HCEC 1CT (cell line): Measurements from ENCODE around the gene GGT6.

Source experiments
- DNase-seq: peaks from one replicate; pipeline ENCODE4 v3.0.0-alpha.2; 2017

Gene GGT6

DNA sequence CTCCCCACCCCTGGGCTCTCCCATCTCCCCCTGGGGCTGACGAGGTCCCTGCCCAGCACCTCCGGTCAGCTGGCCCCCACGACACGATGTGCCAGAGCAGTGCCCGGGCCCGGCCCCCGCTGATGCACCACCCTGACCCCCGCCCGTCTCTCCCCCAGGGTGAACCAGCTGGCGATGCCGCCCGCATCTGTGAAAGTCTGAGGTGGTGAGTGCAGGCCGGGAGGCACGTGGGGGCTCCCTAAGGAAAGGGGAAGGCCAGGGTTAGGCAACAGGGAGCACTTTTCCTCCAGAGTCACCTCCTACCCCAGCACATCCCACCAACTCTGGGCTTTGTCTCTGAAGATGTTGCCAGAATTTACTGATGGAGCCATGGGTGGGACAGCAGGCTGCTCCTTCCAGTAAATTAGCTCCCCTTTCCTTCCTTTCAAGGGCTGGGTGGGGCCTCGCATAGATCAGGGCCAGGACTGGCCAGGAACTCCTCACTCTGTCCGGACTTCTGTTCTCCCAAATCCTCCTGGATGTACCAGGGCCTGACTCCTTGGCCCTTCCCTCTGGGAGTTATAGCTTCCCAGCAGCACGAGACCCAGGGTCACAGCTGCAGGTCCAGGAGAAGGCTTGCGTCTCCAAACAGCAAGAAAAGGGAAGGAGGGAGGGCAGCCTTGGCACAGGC lies 23.5 kb downstream of the GGT6 start:
- DNase-seq, result no peak

DNA sequence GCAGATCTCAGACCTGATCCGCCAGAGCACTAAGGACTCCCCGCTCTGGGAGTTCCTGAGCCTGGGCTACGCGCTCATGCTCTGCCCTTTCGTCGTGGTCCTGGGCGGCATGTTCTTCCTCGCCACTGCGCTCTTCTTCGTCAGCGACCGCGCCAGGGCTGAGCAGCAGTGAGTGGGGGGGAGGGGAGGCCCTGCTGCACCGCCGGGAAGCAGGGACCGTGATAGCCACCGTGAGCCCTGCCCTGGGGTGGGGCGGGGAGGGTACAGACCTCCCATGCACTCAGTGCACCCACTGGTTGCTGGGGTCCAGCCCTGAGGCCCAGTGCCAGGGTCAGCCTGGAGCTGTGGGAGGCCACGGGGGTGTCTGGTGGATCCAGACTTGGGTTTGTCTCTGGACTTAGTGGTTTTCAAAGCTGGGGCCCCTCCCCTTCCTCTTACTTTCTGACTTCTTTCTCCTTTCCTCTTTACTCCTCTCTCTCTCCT lies 24.1 kb downstream of the GGT6 start:
- DNase-seq, result no peak

DNA sequence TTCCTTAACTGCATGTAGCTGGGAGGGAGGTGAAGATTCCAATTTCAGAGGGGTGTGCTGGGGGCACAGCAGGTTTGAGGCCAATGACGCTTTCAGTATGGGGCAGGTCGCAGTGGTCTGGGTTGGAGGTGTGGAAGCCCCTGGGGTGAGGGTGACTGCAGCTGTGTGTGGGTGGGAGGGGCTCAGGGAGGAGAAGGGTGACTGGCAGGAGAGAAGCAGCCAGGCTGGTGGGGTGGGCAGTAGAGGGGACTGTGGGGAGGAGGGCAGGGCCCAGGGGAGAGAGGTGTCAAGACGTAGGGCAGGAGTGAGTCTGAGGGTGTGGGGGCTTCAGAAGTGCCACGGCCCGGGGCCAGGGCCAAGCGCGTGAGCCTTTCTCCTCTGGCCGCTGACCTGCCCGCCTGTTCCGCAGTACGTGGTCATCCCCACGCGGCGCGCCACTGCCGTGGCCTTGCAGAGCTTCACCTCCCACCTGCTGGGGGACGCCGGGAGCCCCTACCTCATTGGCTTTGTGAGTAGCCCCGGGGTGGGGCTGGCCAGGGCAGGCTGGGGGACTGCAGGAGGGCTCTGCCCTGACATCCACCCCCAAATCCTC lies 24.6 kb downstream of the GGT6 start:
- no peak for DNase-seq

DNA sequence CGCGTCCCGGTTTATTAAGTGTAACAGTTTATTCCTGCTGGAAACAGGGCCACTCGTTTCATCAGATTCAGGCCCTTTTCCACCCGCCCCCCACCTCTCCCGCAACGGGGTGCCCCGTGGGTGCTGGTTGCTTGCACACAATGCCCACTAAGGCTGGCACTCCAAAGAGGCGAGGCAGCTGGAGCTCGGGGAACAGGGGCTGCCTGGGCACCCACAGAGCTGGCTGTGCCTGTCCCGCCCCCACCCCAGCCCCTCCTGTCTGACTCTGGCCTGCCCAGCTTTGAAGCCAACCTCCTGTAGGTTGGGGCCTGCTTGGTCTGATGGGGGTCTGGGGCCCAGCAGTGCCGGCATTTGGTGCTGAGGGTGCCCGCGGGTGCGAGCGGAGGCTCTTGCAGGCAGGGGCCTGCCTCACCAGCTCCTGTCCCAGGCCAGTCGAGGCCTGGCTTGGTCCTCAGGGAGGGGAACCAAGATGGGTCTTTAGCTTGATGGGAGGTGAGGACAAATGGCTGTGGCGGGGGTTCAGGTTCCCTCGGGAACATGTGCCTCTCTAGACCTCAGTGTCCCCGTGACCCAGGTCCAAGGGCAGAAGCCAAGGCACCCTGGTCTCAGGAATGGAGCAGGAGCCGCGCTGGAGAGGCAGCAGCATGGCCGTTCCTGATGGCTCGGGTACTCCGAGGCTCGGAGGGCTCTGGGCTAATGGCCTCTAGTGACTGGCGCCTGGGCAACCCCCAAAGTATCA lies 25.3 kb downstream of the GGT6 start:
- DNase-seq, result no peak

DNA sequence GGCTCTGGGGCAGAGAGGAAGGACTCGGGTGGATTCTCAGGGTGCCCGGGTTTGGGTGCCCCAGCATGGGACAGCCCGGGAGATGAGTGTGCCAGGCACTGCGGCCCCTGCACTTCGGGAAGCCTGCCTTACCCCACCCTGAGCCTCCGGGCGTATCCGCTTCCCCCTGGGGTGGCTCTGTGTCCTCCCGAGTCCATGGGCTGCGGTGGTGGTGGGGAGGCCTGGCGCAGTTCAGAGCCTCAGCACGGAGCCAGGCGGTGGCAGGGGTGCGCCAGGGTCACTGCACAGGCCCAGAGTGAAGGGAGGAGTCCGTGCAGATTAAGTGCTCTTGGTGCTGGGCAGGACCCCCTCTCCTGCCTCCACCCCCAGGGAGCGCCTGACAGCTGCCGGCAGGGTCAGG lies 25.9 kb downstream of the GGT6 start:
- no peak for DNase-seq

DNA sequence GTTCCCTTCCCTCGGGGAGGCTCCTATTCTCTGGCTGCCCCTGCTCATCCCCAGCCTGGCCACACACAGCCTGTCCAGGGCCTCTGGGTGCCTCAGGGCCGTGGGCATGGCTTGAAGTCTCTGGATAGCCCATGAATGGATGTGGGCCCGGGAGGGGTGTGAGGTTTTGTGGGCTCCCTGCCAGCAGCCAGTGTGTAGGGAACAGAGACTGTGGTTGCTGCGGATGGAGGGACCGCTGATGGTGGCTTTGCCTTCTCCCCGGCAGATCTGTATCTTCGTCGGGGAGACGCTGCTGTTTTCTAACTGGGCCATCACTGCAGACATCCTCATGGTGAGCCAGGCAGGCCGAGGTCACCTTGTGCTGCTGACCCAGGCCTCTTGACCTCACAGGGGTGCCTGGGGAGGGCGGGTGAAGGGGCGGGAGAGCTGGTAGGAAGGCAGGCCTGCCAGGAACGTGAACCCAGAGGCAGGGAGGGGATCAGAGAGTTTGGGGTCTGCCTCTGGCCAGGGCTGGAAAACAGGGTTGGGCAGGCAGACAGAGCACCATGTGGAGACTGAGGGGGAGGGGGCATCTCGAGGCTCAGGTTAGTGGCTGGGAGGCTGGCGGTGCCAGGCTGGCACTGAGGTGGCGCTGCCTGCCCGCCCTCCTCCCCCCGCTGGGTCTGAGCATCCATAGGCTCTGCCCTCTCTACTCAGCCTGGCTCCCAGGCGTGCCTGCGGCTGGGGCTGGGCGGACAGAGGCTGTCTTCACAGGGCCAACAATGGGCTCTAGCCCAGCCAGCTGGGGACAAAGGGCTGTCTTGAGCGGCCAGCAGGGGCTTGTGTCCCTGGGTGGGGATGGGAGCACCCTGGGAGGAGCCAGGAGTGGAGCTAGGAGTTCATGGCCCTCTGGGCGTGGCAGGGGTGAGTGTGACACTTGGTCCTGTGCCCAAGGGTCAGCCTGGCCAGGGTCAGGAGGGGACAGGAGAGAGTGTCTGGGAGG lies 26.6 kb downstream of the GGT6 start:
- DNase-seq, result no peak

DNA sequence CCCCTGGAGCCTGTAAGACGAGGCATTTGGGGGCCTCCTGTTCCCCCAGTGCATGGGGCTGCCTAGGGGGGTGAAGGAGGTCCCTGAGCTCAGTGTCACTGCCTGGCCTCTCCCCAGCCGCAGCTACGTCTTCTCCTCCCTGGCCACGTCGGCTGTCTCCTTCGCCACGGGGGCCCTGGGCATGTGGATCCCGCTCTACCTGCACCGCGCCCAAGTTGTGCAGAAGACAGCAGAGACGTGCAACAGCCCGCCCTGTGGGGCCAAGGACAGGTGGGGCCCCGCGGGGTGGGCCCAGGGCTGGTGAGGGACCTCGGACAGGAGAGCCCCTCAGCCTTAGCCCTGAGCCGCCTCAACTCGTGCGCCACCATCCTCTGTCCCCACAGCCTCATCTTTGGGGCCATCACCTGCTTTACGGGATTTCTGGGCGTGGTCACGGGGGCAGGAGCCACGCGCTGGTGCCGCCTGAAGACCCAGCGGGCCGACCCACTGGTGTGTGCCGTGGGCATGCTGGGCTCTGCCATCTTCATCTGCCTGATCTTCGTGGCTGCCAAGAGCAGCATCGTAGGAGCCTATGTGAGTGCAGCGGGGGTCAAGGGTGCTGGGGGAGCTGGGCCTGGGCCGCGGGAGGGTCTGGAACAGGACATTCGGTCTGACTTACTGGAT lies 27.4 kb downstream of the GGT6 start:
- no peak for DNase-seq

DNA sequence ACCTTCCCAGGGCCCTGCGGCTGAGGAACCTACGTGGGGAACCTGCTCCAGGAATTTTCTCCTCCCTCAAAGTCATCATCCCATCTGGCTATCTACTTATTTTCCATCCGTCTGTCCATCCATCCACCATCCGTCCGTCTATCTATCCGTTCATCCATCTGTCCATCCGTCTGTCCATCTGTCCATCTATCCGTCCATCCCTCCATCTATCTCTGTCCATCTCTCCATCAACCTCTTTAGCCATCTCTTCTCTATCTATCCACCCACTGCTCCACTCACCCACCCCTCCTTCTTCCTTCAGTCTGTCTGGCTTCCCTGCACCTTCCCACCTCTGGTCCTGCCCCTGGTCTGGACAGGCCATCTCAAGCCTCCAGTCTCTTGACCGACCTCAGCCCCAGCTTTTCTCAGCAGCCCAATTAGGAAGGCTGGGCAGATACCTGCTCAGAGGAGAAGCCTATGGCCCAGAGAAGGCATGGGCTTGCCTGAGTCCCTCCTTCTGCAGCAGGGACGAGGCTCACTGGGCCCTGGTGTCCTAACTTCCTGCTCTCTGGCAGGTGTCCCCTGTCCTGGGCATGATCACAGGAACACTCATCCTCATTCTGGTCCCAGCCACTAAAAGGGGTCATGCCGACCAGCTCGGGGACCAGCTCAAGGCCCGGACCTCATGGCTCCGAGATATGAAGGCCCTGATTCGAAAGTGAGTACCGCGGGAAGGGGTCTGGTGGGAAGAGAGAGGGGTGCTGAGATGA lies 28.2 kb downstream of the GGT6 start:
- no peak for DNase-seq

DNA sequence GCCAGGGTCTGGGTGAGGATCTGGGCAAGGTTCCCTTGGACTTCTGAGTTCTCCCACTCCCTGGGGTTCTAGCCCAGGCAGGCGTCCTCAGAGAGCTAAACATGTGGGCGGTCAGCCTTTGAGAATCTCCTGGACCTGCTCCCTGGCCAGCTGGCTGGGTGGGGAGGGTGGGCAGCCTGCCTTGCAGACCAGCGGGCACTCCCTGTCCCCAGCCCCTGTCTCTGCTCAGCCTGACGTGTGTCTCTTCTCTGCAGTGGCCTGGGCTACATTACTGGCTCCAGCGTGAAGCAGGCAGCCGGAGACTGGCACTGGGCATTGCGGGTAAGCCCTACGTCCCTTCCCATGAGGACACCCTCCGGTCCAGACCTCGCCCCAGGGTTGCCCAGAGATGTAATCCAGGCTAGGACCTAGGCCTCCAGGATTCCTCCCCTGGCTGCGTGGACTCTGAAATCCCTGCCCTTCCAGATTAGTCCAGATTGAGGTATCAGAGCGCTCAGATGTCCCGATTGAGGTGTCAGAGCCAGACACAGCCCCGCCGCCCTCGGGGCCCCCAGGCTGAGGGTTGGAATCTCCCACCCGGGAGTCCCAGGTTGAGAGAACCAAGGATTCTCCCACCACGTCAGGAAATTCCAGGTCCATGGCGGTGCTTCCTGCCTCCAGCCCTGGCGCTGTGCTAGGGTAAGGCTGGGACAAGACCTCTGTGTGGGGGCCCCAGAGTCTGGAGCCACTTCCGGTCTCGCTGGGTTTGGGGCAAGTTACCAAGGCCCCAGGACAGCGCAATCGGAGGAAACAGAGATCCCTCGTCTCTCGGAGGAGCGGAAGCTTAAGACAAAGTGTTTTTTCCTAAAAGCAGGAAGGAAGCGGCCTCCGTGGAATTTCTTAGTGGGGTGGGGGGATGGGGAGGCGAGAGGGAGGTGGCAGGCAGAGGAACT lies 29.3 kb downstream of the GGT6 start:
- no peak for DNase-seq

DNA sequence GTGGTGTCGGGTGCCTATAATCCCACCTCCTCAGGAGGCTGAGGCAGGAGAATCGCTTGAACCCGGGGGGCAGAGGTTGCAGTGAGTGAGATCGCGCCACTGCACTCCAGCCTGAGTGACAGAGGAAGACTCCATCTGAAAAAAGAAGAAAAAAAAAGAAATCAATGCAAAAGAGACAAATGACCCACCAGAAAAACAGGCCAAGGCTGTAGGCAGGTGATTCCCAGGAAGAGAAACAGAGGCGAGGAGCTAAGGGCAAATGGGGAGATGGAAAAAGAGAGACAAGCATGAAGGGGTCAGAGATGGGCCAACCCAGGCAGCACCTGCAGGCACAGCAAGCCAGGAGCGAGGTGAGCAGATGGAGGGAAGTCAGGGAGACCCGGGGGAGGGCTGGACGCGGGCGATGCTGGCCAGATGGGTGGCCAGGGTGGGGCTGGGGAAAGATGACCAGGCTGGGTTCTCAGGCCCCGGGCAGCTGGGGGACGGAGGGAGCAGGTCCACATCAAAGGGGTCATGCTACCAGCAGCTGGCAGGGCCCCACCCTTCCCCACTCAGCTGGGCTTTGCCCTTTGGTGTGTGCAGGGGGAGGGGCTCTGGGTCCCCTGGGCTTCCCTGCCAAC lies 30.7 kb downstream of the GGT6 start:
- DNase-seq, result no peak

DNA sequence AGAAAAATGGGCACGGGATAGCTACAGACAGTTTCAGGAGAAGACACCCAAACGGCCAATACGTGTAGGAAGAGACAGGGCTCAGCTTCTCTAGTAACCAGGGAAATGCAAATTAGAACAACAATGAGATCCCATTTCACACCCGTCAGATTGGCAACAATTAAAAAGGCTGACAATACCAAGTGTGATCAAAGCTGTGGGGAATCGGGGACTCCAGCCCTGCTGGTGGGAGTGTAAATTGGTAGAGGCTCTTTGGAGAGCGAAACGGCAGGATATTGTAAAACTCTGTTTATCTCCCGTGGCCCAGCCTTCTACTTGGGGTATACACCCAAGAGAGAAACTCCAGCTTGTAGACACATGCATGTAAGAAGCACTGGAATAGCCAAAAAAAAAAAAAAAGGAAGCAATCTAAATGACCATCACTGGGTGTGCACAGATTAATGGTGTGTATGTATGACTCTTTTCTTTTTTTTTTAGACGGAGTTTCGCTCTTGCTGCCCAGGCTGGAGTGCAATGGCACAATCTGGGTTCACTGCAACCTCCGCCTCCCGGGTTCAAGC lies 32.7 kb downstream of the GGT6 start:
- no peak for DNase-seq

DNA sequence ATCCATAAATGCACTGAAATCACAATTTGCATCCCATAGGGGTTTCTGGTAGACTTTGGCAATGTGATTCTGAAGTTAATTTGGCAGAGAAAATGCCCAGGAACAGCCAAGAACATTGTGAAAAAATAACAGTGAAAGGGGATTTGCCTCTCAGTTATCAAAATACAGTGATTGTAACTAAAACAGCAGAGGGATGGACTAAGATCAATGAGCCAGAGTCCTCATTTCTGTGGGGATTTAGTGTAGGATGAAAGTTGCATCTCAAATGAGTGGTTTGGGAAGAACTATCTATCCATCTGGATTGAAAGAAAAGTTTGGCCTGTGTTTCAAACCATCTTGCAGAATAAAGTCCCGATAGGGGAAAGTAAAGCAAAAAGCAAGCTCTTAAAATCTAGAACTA lies 33.2 kb downstream of the GGT6 start:
- no peak for DNase-seq

DNA sequence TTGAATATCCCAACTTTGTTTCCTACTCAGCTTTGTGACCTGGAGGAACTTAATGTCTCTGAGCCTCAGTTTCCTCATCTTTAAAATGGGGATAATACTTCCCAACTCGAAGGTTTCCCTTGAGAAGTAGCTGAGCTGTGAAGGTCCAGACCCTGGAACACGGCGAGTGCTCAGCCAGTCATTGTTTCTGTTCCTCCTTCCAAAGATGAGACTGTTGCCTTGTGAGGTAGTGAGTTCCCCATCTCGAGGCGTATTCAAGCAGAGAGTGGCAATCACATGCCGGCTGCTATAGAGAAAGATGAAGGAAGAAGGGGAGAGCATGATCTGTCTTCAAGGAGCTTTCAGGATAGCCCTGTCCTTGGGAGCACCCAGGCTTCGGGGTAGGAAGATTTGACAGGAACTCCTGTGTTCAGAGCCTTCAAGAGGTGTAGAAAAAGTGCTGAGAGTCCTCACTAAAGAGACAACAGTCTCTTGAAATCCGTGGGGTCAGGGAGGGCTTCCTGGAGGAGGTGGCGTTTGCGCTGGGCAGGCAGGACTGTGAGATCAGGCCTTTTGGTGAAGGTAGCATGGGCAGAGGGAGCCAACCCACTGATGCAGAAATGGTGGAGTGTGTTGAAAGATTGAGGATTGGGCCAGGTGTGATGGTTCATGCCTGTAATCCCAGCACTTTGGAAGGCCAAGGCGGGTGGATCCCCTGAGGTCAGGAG lies 34.5 kb downstream of the GGT6 start:
- no peak for DNase-seq

DNA sequence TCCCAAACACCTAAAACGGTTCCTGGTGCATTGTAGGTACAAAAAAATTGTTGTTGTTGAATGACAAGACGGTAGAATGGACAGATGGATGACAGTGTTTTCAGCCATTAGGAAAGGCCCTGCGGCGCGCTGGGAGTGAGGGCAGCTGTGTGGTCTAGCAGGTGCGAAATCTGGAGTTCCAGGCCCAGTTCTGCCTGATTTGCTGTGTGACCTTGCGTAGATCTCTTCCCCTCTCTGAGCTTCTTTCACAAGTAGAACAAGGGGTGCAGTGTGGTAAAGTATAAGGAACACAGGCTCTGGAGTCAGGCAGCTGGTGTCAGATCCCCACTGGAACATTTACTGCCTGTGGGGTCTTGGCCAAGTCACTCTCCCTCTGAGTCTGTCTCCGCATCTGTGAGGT lies 36.4 kb downstream of the GGT6 start:
- DNase-seq, result no peak

DNA sequence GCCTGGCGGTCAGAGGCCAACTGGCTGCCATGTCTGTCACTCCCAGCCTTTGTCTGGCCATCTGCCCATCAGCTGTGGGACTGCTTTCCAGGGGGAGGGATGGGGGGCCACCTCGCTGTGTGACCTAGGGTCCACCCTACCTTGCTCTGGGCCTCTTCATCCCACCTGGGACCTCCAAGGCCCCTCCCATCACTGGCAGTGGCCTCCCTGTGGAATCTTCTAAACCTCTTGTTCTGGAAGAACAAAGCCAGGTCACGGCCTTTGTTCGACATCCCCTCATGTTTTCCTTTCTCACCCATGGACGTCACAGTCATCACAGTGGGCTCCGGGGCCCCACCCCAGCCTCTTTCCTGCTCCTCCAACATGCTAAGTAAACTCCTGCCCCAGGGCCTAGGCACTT lies 37.7 kb downstream of the GGT6 start:
- DNase-seq, result no peak

DNA sequence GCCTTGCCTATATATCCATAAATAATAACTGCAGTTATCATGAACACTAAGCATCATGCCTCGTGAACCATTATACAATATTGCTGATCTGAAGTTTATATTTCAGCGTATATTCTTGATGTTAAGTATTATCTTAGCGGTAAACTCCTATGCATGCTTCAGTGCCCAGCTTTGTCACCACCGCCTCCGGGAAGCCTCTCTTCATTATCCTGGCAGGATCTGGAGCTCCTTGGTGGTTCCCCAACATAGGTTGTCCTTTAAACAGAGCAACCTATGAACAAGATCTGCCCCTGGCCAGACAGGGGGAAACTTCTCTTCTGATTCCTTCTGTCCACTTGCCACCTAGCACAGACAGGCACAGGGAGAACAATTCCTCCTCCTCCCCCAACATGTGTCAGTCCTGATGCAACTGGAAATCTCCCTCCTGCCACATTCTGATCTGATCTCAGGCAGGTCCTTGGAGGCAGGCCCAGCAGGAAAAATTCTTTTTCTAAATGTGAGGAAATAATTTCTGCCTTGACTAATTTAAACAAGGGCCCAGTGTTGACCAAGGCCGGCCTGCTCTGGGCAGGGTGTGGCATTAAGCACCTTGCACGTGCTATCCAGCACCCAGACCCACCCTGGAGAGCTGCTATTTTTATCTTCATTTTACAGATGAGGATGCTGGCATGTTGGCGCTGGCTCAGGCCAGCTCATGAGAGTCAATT lies 39.3 kb downstream of the GGT6 start:
- DNase-seq, result no peak

DNA sequence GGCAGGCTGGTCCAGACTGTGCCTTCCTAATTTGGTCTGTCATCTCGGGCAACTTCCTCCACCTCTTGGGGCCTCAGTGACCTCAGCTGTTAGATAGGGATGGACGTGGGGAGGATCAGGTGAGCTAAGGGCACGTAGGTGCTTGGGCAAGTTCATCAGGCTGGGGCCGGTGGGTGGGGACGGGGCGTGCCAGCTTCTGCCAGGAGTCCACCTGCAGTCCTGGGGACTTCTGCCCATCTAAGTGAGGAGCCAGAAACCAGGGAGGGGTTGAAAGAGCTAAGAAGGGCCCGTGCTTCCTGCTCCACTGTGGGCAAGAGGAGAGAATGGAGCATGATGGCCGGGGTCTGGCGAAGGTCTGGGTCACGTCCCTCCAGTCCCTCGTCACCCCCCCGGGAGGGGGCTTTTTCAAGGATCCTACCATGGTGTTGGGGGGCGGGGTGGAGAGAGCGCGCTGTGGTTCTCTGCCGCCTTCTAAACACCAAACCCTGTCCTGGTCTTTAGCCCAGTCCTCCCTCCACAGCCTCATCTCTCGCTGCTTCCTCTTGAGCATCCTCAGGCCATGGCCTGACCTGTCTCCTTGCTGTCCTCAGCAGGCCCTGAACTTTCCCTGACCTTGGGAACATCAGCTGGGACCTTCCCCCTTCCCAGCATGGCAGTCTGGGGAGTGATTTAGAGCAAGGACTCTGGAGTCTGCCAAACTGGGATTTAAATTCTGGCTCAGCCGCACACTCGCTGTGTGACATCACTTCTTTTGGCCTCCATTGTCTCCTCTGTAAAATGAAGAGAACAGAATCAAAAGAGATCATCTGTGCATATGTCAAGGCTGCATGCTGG lies 40.1 kb downstream of the GGT6 start:
- DNase-seq, result no peak
